OCI-LY3 (cell line): ENCODE data around the gene EXOC3L1.

Experiments used
- H2AFZ ChIP-seq: fragments of 200-600, 300-600 bp; shearing (Covaris generic); 2 replicates; pipeline ENCODE4 v1.6.0; 2014; ENCODE audit warnings: antibody characterized with exemption, low read depth, low read length
- H3K27ac ChIP-seq: fragments of 200-600, 300-600 bp; sonication (generic); 2 replicates; pipeline ENCODE4 v1.5.1; 2014; ENCODE audit warnings: mild to moderate bottlenecking, low read length, moderate library complexity, mixed read lengths
- H3K27me3 ChIP-seq: fragments of 200-600, 300-600 bp; sonication (generic); 2 replicates; pipeline ENCODE4 v1.6.1; 2014; ENCODE audit warnings: low read depth, low read length, mixed read lengths
- H3K36me3 ChIP-seq: fragments of 200-600, 300-600 bp; sonication (generic); replicated peaks from 2 replicates; pipeline ENCODE3; 2014; ENCODE audit warnings: low read depth, low read length, mixed read lengths
- H3K4me1 ChIP-seq: fragments of 300-600, 200-600 bp; sonication (generic); 2 replicates; pipeline ENCODE4 v1.6.1; 2014; ENCODE audit warnings: low read length, mixed read lengths
- H3K4me2 ChIP-seq: fragments of 200-600, 300-600 bp; sonication (generic); 2 replicates; pipeline ENCODE4 v1.6.1; 2014; ENCODE audit warnings: low read length, mixed read lengths
- H3K4me3 ChIP-seq: fragments of 300-600, 200-600 bp; sonication (generic); 2 replicates; pipeline ENCODE4 v1.5.1; 2014; ENCODE audit warnings: antibody characterized with exemption, mild to moderate bottlenecking, low read length, moderate library complexity
- H3K79me2 ChIP-seq: fragments of 300-600, 200-600 bp; shearing (Covaris generic); 2 replicates; pipeline ENCODE4 v1.6.1; 2014; ENCODE audit warnings: mild to moderate bottlenecking, low read length, mixed read lengths
- H3K9ac ChIP-seq: fragments of 300-600, 200-600 bp; shearing (Covaris generic); 2 replicates; pipeline ENCODE4 v1.6.0; 2014; ENCODE audit warnings: mild to moderate bottlenecking, low read length, moderate library complexity
- H3K9me3 ChIP-seq: fragments of 200-600, 300-600 bp; shearing (Covaris generic); 2 replicates; pipeline ENCODE4 v1.6.1; 2014; ENCODE audit warnings: low read length, mixed read lengths; ENCODE audit not compliant: insufficient read depth
- H4K20me1 ChIP-seq: fragments of 200-600, 300-600 bp; sonication (generic); 2 replicates; pipeline ENCODE4 v1.6.1; 2016; ENCODE audit warnings: low read length, mixed read lengths; ENCODE audit not compliant: insufficient read depth
- CTCF ChIP-seq: fragments of 200-600, 300-600 bp; sonication (generic); IDR thresholded peaks from 2 replicates; pipeline ENCODE4 v1.5.1; 2014; ENCODE audit warnings: antibody characterized with exemption, low read length, low read depth
- EZH2phosphoT487 ChIP-seq: fragments of 200-600 bp; shearing (Covaris generic); IDR thresholded peaks from 2 replicates; pipeline ENCODE4 v1.6.1; 2018; ENCODE audit warnings: antibody characterized with exemption, mixed run types, low read depth

Gene EXOC3L1

GRCh38 chr16:67141391-67141790 is 48.5 kb downstream of the EXOC3L1 start:
- Histone ChIP-seq H3K4me3 (no peak overlapping the region), H4K20me1 (no peaks in the 10 kb centered on the region), H3K79me2 (no peaks in the 10 kb centered on the region), H3K27me3 (no peaks in the 10 kb centered on the region), H3K4me1 (no peaks in the 10 kb centered on the region), H3K9ac (no peak overlapping the region), H3K9me3 (no peaks in the 10 kb centered on the region), H3K36me3 (peaks cover 50% of the 10 kb centered on the region), H2AFZ (no peak overlapping the region), H3K27ac (no peak overlapping the region), H3K4me2 (no peak overlapping the region)
- TF ChIP-seq CTCF (no peak), EZH2phosphoT487 (no peak)

GRCh38 chr16:67137605-67138004 is 52.3 kb downstream of the EXOC3L1 start:
- H3K9me3 ChIP-seq, result no peaks in the 10 kb centered on the region
- no peaks in the 10 kb centered on the region for H4K20me1 ChIP-seq
- peaks cover 36% of the 10 kb centered on the region for H3K36me3 ChIP-seq
- H3K79me2 ChIP-seq, result no peaks in the 10 kb centered on the region
- H3K27ac ChIP-seq, result no peak overlapping the region
- H3K27me3 ChIP-seq, result no peaks in the 10 kb centered on the region
- H2AFZ ChIP-seq, result no peak overlapping the region
- TF ChIP-seq CTCF (no peak), EZH2phosphoT487 (no peak)
- H3K9ac ChIP-seq, result no peak overlapping the region
- no peak overlapping the region for H3K4me3 ChIP-seq
- no peaks in the 10 kb centered on the region for H3K4me1 ChIP-seq
- H3K4me2 ChIP-seq, result no peak overlapping the region
